Myocyte (in vitro differentiated cells): ENCODE measurements around the gene OR1M1. TPM values are rescaled to one million over a fixed set of nuclear protein-coding genes. Genes with fewer than 3 reads are reported as not detected.

ENCODE experiments used
- DNase-seq: peaks from one replicate; pipeline ENCODE4 v3.0.0-alpha.2; 2012; ENCODE audit warnings: low read depth
- total RNA-seq: library from RNA; depleted of rRNA; stranded (reverse); fragments of >200 nt; gene quantifications from 2 replicates; pipeline ENCODE4 v1.2.3, GENCODE V29; 2014

The OR1M1 gene
- total RNA-seq, 1 donor from 2014 or later = not detected

DNA sequence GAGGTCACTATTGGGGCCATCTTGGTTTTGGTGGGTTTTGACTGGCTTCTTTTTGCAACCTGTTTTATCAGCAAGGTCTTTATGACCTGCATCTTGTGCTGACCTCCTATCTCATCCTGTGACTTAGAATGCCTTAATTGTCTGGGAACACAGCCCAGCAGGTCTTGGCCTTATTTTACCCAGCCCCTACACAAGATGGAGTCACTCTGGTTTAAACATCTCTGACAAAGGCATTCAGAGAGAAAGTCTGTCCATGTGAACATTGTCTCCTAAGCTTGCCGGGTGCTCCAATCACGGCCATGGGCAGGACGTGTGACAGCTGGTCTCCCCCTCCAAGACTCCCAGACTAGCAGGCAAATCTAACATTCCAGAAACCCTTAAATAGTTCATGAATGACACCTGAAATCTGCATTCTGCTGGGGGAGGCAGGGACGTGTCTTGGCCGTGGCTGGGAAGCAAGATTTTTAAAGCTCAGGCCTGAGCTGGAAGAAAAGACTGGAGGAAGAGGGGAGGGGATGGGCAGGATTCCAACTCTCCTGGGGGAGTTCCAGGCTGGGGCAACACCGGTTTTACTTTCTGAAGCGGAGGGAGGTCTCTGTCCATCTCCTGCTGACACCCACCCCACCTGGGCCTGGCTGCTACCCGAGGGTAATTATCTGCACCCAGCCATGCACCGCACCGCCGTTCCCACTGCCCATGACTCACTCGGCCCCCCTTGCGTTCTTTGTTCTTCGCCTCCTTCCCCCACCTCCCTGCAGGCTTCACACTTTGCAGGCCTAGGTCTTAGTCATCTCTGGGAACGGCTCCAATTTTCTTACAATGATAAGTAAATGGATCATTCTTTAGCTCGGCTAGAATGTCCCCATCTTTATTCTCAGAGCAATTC lies 11.6 kb upstream of the OR1M1 start:
- DNase-seq = peak; percentile 75

DNA sequence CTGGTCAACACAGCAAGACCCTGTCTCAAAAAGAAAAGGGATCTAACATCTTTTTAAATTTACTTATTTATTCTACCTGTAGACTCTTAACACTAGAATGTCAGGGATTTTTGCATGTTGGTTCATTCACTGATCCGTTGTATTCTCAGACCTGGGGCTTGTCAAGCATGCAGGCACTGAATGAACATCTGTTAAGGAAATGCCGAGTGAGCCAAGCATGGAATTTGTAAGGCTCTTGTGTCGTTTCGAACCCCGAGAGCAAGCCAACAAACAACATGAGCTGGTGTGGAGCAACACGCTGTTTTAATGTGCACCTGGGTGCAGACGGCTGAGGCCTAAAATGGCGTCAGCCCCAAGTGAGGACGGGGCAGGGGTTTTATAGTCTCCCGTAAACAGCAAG lies 10.0 kb upstream of the OR1M1 start:
- no peak for DNase-seq

DNA sequence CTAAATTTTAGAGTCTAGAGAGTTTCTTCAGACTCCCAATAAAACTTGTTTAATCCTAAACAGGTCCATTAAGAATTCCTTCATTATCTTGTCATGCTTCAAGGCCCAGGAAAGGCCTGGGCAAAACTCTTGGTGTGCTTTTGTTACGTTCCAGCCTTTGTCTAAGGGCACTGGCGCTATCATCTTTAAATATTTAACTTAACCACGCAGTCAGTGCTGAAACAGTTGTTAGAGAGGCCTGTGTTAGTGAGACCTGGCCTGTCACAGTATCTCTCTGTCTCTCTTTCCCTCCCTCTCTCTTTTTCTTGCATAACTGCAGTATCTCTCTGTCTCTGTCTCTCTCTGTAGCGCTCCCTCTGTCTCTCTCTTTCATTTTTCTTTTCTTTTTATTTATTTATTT lies 8.2 kb upstream of the OR1M1 start:
- DNase-seq = no peak

DNA sequence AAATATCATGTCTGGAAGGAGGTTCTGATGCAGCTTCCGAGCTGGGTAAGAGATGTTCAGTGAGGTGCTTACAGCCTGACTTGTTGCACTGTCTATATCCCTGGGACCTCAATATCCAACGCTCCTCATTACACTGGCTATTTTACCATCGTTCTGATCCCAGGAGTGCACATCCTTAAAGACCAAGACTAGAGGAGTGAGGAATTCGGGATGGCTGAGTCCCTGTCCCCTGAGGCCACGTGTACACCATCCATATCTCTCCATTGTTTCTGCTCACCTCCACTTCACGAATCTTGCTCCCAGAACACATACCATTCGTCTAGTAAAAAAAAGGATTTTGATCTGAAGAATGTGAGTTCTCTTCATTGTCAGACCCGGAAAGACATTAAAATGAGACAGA lies 20.5 kb downstream of the OR1M1 start, which contains the start of gene OR7G2:
Gene OR7G2 (minus strand): TSS at position 101 of the 400 bp plus-strand sequence. CDS start 4,232 bp downstream, outside the sequence.
- no peak for DNase-seq

DNA sequence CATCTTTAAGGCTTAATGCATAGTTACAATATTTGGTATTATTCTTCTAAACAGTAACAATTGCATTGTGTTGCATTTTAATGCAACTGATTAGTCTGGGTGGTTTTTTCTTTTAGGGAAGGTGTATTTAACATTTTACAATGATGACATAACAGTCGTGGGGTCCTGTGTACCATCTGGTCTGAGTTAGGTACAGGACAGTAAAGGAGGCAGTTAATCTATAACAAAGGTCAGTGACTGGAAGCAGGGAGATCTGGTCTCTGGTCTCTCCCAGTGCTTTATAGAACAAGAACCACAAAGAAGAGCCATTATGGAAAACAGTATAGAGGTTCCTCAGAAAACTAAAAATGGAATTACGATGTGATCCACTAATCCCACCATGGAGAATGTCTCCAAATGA lies 23.1 kb downstream of the OR1M1 start:
- no peak for DNase-seq

DNA sequence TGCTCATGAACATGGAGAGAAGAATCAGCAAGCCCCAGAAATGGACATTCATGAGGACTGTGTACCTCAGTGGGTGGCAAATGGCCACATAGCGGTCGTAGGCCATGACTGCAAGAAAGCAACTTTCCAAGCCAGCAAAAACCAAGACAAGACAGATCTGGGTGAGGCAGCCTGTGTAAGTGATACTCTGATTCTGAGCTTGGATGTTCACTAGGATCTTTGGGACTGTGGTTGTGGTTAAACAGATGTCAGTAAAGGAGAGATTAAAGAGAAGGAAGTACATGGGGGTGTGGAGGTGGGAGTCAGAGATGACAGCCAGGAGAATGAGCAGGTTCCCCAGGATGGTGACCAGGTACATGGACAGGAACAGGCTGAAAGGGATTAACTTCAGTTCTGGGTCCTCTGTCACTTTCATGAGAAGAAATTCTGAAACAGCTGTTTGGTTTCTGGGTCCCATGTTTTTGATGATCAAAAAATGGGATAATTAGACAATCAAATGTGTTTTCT lies 28.5 kb downstream of the OR1M1 start, which contains the start of gene OR7G1:
Gene OR7G1 (minus strand): TSS at position 457 of the 507 bp plus-strand sequence. CDS start 0 bp downstream, at position 457.
- no peak for DNase-seq

DNA sequence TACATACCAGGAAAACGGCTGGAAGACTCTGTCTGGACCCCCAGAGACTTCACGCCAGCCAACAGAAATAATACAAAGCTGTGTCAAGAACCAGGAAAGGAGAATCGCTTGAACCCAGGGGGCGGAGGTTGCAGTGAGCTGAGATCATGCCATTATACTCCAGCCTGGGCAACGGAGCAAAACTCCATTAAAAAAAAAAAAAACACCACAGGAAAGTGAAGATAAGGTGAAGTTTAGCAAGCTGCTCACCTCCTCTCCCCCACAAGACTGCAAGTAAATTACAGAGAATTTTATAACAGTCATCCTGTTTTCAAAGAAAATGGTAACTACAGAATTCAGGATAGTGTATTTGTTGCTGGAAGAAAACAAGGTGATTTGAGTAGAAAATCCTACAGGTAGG lies 29.7 kb downstream of the OR1M1 start:
- DNase-seq = no peak

DNA sequence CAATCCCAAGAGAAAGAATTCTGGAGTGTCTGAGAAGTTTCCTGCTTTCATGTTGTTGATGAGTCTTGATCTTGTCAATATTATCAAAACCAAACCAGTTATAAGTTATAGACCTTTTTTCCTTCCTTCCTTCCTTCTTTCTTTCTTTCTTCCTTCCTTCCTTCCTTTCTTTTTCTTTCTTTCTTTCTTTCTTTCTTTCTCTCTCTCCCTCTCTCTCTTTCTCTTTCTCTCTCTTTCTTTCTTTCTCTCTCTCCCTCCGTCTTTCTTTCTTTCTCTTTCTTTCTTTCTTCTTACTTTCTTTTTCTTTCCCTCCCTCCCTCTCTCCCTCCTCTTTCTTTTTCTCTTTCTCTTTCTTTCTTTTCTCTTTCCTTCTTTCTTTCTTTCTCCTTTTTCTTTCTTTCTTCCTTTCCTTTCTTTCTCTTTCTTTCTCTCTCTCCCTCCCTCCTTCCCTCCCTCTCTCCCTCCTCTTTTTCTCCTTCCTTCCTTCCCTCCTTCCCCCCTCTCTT lies 40.1 kb downstream of the OR1M1 start, which contains the start of gene OR7G3:
Gene OR7G3 (minus strand): TSS at position 51 of the 506 bp plus-strand sequence. CDS start 0 bp downstream, at position 51.
- no peak for DNase-seq

DNA sequence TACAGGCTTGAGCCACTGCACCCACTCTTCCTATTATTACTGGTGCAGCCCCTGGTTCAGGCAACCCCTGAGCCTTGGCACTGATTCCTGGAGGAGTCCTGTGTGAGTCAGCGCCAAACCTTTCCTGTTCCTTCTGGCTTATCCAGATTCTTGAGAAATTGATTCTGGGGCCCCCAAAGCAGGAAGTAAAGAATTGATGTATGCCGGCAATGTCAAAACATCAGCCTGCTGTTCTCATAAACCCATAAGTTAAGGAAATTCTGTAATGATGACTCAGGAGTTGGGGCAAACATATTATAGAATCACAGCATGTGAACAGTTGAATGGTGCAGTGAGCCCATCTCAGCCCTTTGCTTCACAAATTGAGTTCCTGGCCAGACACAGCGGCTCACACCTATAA lies 41.3 kb downstream of the OR1M1 start:
- DNase-seq = no peak

DNA sequence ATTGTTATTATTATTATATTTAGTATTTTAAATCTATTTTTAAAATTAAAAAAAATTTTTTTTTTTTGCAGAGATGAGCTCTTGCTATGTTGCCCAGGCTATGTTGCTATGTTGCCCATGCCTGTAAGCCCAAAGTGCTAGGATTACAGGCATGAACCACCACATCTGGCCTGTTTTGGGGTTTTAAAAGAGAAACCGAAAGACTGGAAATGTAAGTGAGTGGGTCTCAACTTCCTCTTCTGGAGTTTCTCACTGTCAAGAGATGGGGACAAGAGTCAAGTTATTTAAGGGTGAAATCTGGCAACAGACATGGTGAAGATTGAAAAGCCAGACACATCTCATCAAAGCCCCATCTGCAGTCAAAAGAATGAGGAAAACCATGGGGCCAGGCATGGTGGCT lies 44.1 kb downstream of the OR1M1 start:
- no peak for DNase-seq

DNA sequence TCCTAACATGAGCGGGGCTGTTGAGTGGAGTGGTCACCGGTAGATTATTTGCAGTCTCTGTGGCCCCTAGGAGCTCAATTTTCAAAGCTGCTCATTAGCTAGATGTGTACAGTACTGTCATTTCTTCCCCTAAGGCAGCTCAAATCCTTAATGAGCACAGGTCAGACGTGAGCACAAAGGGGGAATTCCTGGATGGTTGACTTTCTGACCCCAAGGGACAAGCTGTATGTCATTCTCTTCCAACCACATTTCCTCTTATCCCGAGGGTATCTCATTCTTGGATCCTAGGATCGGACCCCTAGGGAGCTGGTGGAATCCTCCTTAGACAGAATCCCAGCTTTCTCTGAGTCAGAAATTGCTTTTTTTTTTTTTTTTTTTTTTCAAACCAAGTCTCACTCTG lies 45.6 kb downstream of the OR1M1 start:
- no peak for DNase-seq

DNA sequence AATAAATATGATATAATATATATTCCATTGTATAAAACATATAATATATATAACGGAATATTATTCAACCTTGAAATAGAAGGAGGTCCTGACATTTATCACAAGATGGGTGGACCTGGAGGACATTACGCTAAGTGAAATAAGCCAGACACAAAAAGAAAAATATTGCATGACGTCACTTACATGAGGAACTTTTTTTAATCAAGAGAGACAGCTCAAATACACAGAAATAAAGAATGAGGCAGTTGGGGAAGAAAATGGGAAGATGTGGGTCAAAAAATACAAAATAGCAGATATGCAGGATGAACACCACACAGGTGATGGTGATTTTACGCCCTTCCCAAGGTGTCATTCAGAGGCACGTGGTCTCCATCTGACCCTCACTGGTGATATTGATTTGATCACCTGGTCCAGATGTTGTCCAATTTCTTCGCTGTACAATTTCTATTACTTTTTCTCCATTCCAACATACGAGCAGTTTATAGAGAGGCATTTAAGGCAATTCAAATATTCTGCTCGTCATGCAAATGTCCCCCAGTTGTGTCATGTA lies 52.8 kb downstream of the OR1M1 start:
- no peak for DNase-seq

DNA sequence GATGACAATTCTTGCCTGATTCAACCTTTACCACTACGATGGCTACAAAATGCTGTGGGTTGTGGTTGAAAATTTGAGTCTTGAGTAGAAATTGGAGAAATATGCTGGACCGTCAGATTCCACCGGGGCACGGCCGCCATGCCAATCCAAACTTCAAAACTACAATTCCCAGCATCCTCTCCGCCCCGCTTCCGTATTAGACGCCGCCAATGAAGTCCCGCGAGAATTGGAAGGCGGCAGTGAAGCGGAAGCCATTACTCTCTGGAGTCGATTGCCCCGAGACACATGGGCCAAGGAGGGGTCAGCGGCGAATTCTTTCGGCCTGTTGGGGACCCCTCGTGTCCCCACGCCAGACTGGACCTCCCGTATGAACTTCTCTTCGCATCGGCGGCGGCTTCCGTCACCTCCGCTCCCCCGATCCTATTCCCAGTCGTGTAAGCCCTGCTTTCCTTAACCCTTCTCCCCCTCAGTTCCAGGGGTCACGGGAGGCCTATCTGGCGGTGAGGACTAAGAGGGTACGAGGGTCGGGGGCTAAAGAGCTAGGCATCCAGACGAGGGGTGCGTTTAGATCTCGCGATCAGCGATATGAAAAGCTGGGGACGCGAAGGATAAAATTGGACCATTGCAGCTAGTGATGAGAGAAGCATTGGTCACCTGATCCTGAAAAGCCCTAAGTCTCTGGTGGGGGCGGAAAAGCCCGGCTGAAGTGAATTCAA lies 53.5 kb downstream of the OR1M1 start, which contains the start of gene ZNF317:
Gene ZNF317 (plus strand): TSS at position 239 of the 716 bp plus-strand sequence. CDS start 15,620 bp downstream, outside the sequence.
- DNase-seq = peak; percentile 97

DNA sequence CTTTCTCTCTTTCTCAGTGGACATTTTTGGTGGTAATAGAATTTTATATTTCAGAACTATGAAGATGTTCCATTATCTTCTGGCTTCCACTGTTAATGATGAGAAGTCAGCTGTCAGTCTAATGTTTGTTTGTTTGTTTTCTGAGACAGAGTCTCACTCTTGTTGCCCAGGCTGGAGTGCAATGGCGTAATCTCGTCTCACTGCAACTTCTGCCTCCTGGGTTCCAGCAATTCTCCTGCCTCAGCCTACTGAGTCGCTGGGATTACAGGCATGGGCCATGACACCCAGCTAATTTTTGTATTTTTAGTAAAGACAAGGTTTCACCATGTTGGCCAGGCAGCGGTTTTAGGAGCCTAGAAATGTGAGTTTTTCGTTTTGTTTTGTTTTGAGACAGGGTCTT lies 58.1 kb downstream of the OR1M1 start:
- DNase-seq = peak; percentile 24

Other genes with a start within 250 kb of the OR1M1 start
- not detected in 2 replicates for gene MUC16, start 76.7 kb upstream of the OR1M1 start, total RNA-seq
- gene OR7G2, start 20.4 kb downstream of the OR1M1 start, total RNA-seq = not detected in 2 replicates
- gene OR7G1, start 28.7 kb downstream of the OR1M1 start, total RNA-seq = not detected in 2 replicates
- gene OR7G3, start 39.9 kb downstream of the OR1M1 start, total RNA-seq = not detected in 2 replicates
- 24.7 and 26.0 TPM in 2 replicates for gene ZNF317, start 53.3 kb downstream of the OR1M1 start, total RNA-seq
- gene OR7D2, start 91.9 kb downstream of the OR1M1 start, total RNA-seq = 0.21 TPM in 1 of 2 replicates, not detected in the other
- not detected in 2 replicates for gene OR7D4, start 132.5 kb downstream of the OR1M1 start, total RNA-seq
- gene OR7E24, start 163.9 kb downstream of the OR1M1 start, total RNA-seq = not detected in 2 replicates
- 17.1 and 18.5 TPM in 2 replicates for gene ZNF699, start 222.8 kb downstream of the OR1M1 start, total RNA-seq
- 4.4 and 8.1 TPM in 2 replicates for gene ZNF559, start 237.1 kb downstream of the OR1M1 start, total RNA-seq